HL-60 (cell line): ENCODE results near the gene HMSD.
A peak's percentile ranks its signal among the peaks of the same experiment; 100 is the strongest.

Experiments
- DNase-seq, 2 experiments: peaks; one replicate each; pipeline ENCODE4 v3.0.0-alpha.2; 2010 to 2020; ENCODE audit warnings: low read depth in 1 of 2, low spot score in 1 of 2
- H3K27ac ChIP-seq: fragments of 250-450 bp; sonication (Bioruptor Pico); replicated peaks from 2 replicates; pipeline ENCODE4 v1.5.1; 2020; ENCODE audit warnings: mild to moderate bottlenecking, moderate library complexity
- H3K27me3 ChIP-seq: fragments of 250-450 bp; sonication (Bioruptor Pico); 2 replicates; pipeline ENCODE4 v1.5.1; 2021; ENCODE audit warnings: mild to moderate bottlenecking, moderate library complexity; ENCODE audit not compliant: insufficient read depth, poor library complexity, severe bottlenecking
- H3K4me3 ChIP-seq: replicated peaks from 2 replicates; pipeline ENCODE4 v1.5.1; 2011; ENCODE audit warnings: mild to moderate bottlenecking, control low read depth, low read length; ENCODE audit not compliant: insufficient read depth
- GABPA ChIP-seq: IDR thresholded peaks from 2 replicates; pipeline ENCODE4 v1.6.1; 2012; ENCODE audit warnings: low read depth
- POLR2AphosphoS5 ChIP-seq: IDR thresholded peaks from 2 replicates; pipeline ENCODE4 v1.6.1; 2012; ENCODE audit warnings: low read depth
- REST ChIP-seq: IDR thresholded peaks from 2 replicates; pipeline ENCODE4 v1.6.1; 2012; ENCODE audit warnings: low read depth; ENCODE audit not compliant: insufficient replicate concordance
- SPI1 ChIP-seq: IDR thresholded peaks from 2 replicates; pipeline ENCODE4 v1.6.1; 2012; ENCODE audit warnings: low read depth, mild to moderate bottlenecking, borderline replicate concordance
- TF ChIP-seq, protein P1 (sequence below): IDR thresholded peaks from one replicate; pipeline ENCODE4 v1.5.1; 2011; ENCODE audit warnings: low read length, control low read depth, inconsistent platforms; ENCODE audit not compliant: insufficient read depth

Gene HMSD

DNA sequence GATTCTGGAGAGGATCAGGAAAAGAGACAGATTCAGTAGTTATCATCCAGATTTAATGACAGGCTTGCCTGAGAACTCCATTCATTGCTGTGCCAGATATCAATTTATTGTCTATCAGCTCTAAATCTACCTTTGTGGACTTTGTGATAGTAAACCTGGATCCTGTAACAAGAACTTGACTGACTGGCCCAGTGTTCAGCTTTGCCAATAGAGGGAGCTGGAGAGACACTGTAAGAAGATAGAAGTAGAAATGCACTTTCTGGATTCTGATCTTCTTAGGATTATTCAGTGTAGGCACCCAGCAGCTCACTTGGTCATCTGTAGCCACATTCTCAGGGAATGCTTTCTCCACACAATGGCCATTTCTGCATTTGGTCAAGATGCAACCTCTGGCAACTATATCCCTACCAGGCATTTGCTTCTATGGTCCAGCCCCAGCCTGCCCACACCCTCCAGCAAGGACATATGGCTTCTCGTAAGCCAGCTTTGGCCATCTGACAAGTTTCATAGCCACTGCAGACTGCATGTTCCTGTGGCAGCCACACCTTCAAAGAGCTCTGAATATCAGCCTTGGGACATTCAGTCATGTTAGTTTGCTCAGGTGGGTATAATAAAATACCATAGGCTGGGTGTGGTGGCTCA lies 14.6 kb downstream of the HMSD start:
- TF ChIP-seq, protein P1, sequence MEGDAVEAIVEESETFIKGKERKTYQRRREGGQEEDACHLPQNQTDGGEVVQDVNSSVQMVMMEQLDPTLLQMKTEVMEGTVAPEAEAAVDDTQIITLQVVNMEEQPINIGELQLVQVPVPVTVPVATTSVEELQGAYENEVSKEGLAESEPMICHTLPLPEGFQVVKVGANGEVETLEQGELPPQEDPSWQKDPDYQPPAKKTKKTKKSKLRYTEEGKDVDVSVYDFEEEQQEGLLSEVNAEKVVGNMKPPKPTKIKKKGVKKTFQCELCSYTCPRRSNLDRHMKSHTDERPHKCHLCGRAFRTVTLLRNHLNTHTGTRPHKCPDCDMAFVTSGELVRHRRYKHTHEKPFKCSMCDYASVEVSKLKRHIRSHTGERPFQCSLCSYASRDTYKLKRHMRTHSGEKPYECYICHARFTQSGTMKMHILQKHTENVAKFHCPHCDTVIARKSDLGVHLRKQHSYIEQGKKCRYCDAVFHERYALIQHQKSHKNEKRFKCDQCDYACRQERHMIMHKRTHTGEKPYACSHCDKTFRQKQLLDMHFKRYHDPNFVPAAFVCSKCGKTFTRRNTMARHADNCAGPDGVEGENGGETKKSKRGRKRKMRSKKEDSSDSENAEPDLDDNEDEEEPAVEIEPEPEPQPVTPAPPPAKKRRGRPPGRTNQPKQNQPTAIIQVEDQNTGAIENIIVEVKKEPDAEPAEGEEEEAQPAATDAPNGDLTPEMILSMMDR: peak; percentile 95
- no peak for TF ChIP-seq REST
- no peaks in the 10 kb centered on the region for H3K27me3 ChIP-seq
- peak overlapping the region; percentile 15; the same call in 1 of the 2 replicates for H3K27ac ChIP-seq
- no peak overlapping the region for H3K4me3 ChIP-seq
- DNase-seq: peak; percentile 70 to 85

DNA sequence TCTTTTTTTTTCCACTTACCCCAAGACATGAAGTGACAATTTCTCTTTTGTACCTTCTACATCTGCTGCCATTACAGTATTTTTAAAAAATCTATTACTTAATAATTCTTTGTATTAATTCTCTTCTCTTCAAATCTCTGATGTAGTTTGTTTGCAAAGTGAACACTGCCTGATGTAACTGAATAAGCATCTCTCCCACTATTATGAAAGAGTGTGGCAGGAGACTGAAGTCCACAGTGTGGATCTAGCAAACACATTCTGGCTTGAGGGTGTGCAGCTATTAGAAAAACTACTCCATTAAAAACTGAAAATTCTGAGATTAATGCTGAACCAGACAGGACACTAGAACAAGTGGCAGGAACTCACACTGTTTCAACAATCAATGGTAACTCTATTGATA lies 15.8 kb downstream of the HMSD start:
- TF ChIP-seq SPI1 (no peak), POLR2AphosphoS5 (no peak), GABPA (no peak), REST (no peak)
- TF ChIP-seq, protein P1: no peak
- DNase-seq: no peak
- H3K4me3 ChIP-seq: no peak overlapping the region
- H3K27ac ChIP-seq: no peak overlapping the region
- no peaks in the 10 kb centered on the region for H3K27me3 ChIP-seq

DNA sequence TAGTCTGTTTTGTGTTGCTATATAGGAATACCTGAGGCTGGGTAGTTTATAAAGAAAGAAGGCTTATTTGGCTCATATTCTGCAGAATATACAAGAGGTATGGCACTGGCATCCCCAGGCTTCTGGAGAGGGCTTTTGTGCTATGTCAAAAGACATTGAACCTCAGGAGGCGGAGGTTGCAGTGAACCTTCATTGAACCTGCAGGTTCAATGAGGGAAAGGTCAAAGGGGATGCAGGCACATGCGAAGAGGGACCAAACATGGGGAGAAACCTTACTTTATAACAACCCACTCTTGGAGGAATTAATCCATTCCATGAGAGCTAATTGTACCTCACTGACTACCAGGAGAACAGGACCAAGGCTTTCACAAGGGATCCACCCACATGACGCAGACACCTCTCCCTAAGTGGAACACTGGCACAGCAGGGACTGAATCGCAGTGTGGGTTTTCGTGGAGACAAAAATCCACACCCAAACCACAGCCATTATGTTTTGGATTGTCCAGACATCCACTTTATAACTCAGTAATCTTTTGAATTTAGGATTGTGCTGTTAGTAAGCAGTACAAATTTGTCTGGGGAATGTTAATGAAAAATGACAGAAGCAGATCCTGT lies 16.7 kb downstream of the HMSD start:
- Histone ChIP-seq H3K4me3 (no peak overlapping the region), H3K27me3 (no peaks in the 10 kb centered on the region), H3K27ac (no peak overlapping the region)
- TF ChIP-seq SPI1: no peak
- no peak for TF ChIP-seq REST
- TF ChIP-seq, protein P1: no peak
- TF ChIP-seq GABPA: no peak
- no peak for TF ChIP-seq POLR2AphosphoS5
- DNase-seq: no peak
